Cardiac fibroblast (primary cell): Measurements from ENCODE around the gene RBM20.

Experiments
- DNase-seq, 2 donors: peaks; one replicate each; pipeline versions ENCODE4 v3.0.0 to v3.0.0-alpha.2; 2010; ENCODE audit warnings: low read depth in 2 of 2
- H3K4me3 ChIP-seq, 2 donors: replicated peaks in 1 of 2; 1 replicate in 1 of 2; 2 replicates in 1 of 2; pipeline ENCODE4 v1.5.1; 2011; ENCODE audit warnings: low read depth in 2 of 2, low read length in 2 of 2, mild to moderate bottlenecking in 2 of 2, moderate library complexity in 1 of 2
- CTCF ChIP-seq: IDR thresholded peaks from one replicate; pipeline ENCODE4 v1.5.1; 2011; ENCODE audit warnings: low read depth, mild to moderate bottlenecking, low read length, inconsistent platforms

Gene RBM20

GRCh38 chr10:110861930-110862649 lies 218.0 kb downstream of the RBM20 start:
- TF ChIP-seq CTCF = no peak
- DNase-seq = no peak
- H3K4me3 ChIP-seq = no peak overlapping the region

GRCh38 chr10:110862961-110863360 lies 218.8 kb downstream of the RBM20 start:
- no peak for DNase-seq
- H3K4me3 ChIP-seq = no peak overlapping the region
- TF ChIP-seq CTCF = no peak

GRCh38 chr10:110863361-110863760 lies 219.2 kb downstream of the RBM20 start:
- no peak overlapping the region for H3K4me3 ChIP-seq
- DNase-seq = no peak
- no peak for TF ChIP-seq CTCF

- no peak for TF ChIP-seq CTCF
- no peak for DNase-seq
- H3K4me3 ChIP-seq = no peak overlapping the region
These were observed 219.8 kb downstream of the RBM20 start for GRCh38 chr10:110863956-110864355.

GRCh38 chr10:110864662-110865140 lies 220.6 kb downstream of the RBM20 start:
- no peak for TF ChIP-seq CTCF
- no peak overlapping the region for H3K4me3 ChIP-seq
- DNase-seq = peak; percentile 11

- DNase-seq = peak; percentile 58 to 61
- H3K4me3 ChIP-seq = no peak overlapping the region
- TF ChIP-seq CTCF = no peak
These were observed 221.2 kb downstream of the RBM20 start for GRCh38 chr10:110865186-110865808.
